HG02885 (cell line): ENCODE measurements around the gene MYO5B.

Experiments used
- ATAC-seq: cut with Tn5 transposase; IDR thresholded peaks from one replicate; pipeline ENCODE4 v1.9.1; 2021; ENCODE audit warnings: mild to moderate bottlenecking; ENCODE audit not compliant: unreplicated experiment, poor library complexity

The MYO5B gene

GRCh38 chr18:50190236-50190635, 4.7 kb downstream of the MYO5B start:
- no peak for ATAC-seq

GRCh38 chr18:50189160-50189559, 5.8 kb downstream of the MYO5B start:
- ATAC-seq = peak; percentile 71

- ATAC-seq = no peak
These were observed 6.3 kb downstream of the MYO5B start for GRCh38 chr18:50188652-50189051.

GRCh38 chr18:50187659-50188058, 7.3 kb downstream of the MYO5B start:
- no peak for ATAC-seq

- ATAC-seq = no peak
These were observed 8.6 kb downstream of the MYO5B start for GRCh38 chr18:50186385-50186784.

- no peak for ATAC-seq
These were observed 11.4 kb downstream of the MYO5B start for GRCh38 chr18:50183556-50183955.

- no peak for ATAC-seq
These were observed 12.4 kb downstream of the MYO5B start for GRCh38 chr18:50182511-50182910.

GRCh38 chr18:50181590-50181989, 13.4 kb downstream of the MYO5B start:
- ATAC-seq = no peak

- ATAC-seq = no peak
These were observed 15.5 kb downstream of the MYO5B start for GRCh38 chr18:50179465-50179864.

- ATAC-seq = no peak
These were observed 17.5 kb downstream of the MYO5B start for GRCh38 chr18:50177294-50177992.

- no peak for ATAC-seq
These were observed 22.6 kb downstream of the MYO5B start for GRCh38 chr18:50172367-50172766.

- ATAC-seq = no peak
These were observed 23.5 kb downstream of the MYO5B start for GRCh38 chr18:50171406-50171805.

- no peak for ATAC-seq
These were observed 24.9 kb downstream of the MYO5B start for GRCh38 chr18:50170004-50170403.

- no peak for ATAC-seq
These were observed 25.8 kb downstream of the MYO5B start for GRCh38 chr18:50169149-50169548.

- no peak for ATAC-seq
These were observed 27.0 kb downstream of the MYO5B start for GRCh38 chr18:50167966-50168365.

- ATAC-seq = no peak
These were observed 28.0 kb downstream of the MYO5B start for GRCh38 chr18:50166901-50167300.

GRCh38 chr18:50163505-50163904, 31.4 kb downstream of the MYO5B start:
- no peak for ATAC-seq

GRCh38 chr18:50162486-50163304, 32.3 kb downstream of the MYO5B start:
- ATAC-seq = no peak

GRCh38 chr18:50161597-50162205, 33.2 kb downstream of the MYO5B start:
- ATAC-seq = no peak

GRCh38 chr18:50159654-50160046, 35.3 kb downstream of the MYO5B start:
- no peak for ATAC-seq

- ATAC-seq = no peak
These were observed 35.9 kb downstream of the MYO5B start for GRCh38 chr18:50158866-50159653.
